Colonic mucosa (tissue), 4 donors: Measurements from ENCODE around the gene ASF1B. TPM values are rescaled to one million over a fixed set of nuclear protein-coding genes. Genes with fewer than 3 reads are reported as not detected.

Experiments used
- DNase-seq: peaks from one replicate; pipeline ENCODE4 v3.0.0-alpha.2; 2020
- H3K27ac ChIP-seq: fragments of 200-600 bp; one replicate; pipeline ENCODE4 v1.8.0; 2021
- H3K27me3 ChIP-seq: fragments of 200-600 bp; one replicate; pipeline ENCODE4 v1.8.0; 2021
- H3K36me3 ChIP-seq: fragments of 200-600 bp; one replicate; pipeline ENCODE4 v1.8.0; 2021
- H3K4me1 ChIP-seq: fragments of 200-600 bp; one replicate; pipeline ENCODE4 v1.8.0; 2021; ENCODE audit warnings: mild to moderate bottlenecking
- H3K4me3 ChIP-seq: fragments of 200-600 bp; one replicate; pipeline ENCODE4 v1.8.0; 2021
- H3K9ac ChIP-seq, 2 donors: one replicate each; pipeline ENCODE4 v1.7.0; 2013; ENCODE audit warnings: control low read depth in 2 of 2, low read depth in 2 of 2, low read length in 2 of 2
- H3K9me3 ChIP-seq: fragments of 200-600 bp; one replicate; pipeline ENCODE4 v1.8.0; 2021
- CTCF ChIP-seq: fragments of 200-600 bp; IDR thresholded peaks from one replicate; pipeline ENCODE4 v1.8.0; 2022; ENCODE audit warnings: antibody characterized with exemption, mild to moderate bottlenecking
- intact Hi-C: fragments of 100-400 bp; cut with DNase I; formaldehyde crosslinking; loops from one replicate; pipeline ENCODE4 v1.14.1; 2022
- total RNA-seq, 2 donors: library from RNA; stranded (reverse); fragmentation: NEBNext Ultra II Directional in 1 of 2; extraction: Animal tissue kit (Norgen Biotek cat#: 25700) in 1 of 2; gene quantifications; one replicate each; pipeline ENCODE4 v1.2.1, GENCODE V29; 2021
- donor health status: healthy.
- donor health status: DM: no; HTN: no; CAD: no.
- donor health status: DM: no; HTN: no; CAD: no.

Gene ASF1B
- total RNA-seq, 2 donors from 2014 or later: 12.9 to 64.0 TPM

- Histone ChIP-seq H3K9me3 (no peaks in the 10 kb centered on the region), H3K36me3 (no peaks in the 10 kb centered on the region), H3K9ac (no peak overlapping the region), H3K27ac (no peak overlapping the region), H3K4me1 (no peaks in the 10 kb centered on the region), H3K4me3 (no peak overlapping the region), H3K27me3 (no peaks in the 10 kb centered on the region)
- TF ChIP-seq CTCF: no peak
- no peak for DNase-seq
- intact Hi-C loops: no loop called here
Measured at GRCh38 chr19:14177496-14178074, 41.2 kb upstream of the ASF1B start.

- Histone ChIP-seq H3K27me3 (no peaks in the 10 kb centered on the region), H3K9me3 (no peaks in the 10 kb centered on the region), H3K9ac (no peak overlapping the region), H3K4me3 (no peak overlapping the region), H3K36me3 (no peaks in the 10 kb centered on the region), H3K4me1 (no peaks in the 10 kb centered on the region), H3K27ac (no peak overlapping the region)
- TF ChIP-seq CTCF: no peak
- DNase-seq: no peak
- intact Hi-C loops: no loop called here
Measured at GRCh38 chr19:14175351-14175792, 39.0 kb upstream of the ASF1B start.

- no peak for TF ChIP-seq CTCF
- DNase-seq: no peak
Measured at GRCh38 chr19:14174883-14175282, 38.5 kb upstream of the ASF1B start.

GRCh38 chr19:14168993-14169392, 32.6 kb upstream of the ASF1B start:
- H3K4me1 ChIP-seq: no peaks in the 10 kb centered on the region
- no peaks in the 10 kb centered on the region for H3K36me3 ChIP-seq
- no peak overlapping the region for H3K9ac ChIP-seq
- no peak for DNase-seq
- no peaks in the 10 kb centered on the region for H3K27me3 ChIP-seq
- H3K27ac ChIP-seq: no peak overlapping the region
- no peak overlapping the region for H3K4me3 ChIP-seq
- intact Hi-C loops: no loop called here
- no peak for TF ChIP-seq CTCF
- no peaks in the 10 kb centered on the region for H3K9me3 ChIP-seq

More at GRCh38 chr19:14174883-14175282, 38.5 kb upstream of the ASF1B start:
- no peaks in the 10 kb centered on the region for H3K9me3 ChIP-seq
- H3K4me3 ChIP-seq: no peak overlapping the region
- intact Hi-C loops: no loop called here
- no peaks in the 10 kb centered on the region for H3K27me3 ChIP-seq
- H3K36me3 ChIP-seq: no peaks in the 10 kb centered on the region
- H3K27ac ChIP-seq: no peak overlapping the region
- H3K9ac ChIP-seq: no peak overlapping the region
- no peaks in the 10 kb centered on the region for H3K4me1 ChIP-seq

GRCh38 chr19:14168259-14168972, 32.0 kb upstream of the ASF1B start:
- H3K36me3 ChIP-seq: no peaks in the 10 kb centered on the region
- no peak for DNase-seq
- intact Hi-C loops: no loop called here
- H3K9me3 ChIP-seq: no peaks in the 10 kb centered on the region
- no peak overlapping the region for H3K27ac ChIP-seq
- H3K27me3 ChIP-seq: no peaks in the 10 kb centered on the region
- no peak overlapping the region for H3K9ac ChIP-seq
- no peaks in the 10 kb centered on the region for H3K4me1 ChIP-seq
- H3K4me3 ChIP-seq: no peak overlapping the region
- no peak for TF ChIP-seq CTCF
